H9 (cell line): ENCODE results near the gene SELENOK. TPM values are rescaled to one million over a fixed set of nuclear protein-coding genes. Genes with fewer than 3 reads are reported as not detected.

Experiments used
- DNase-seq: peaks from one replicate; pipeline ENCODE4 v3.0.0-alpha.2; 2017
- H2AFZ ChIP-seq: one replicate; pipeline ENCODE4 v1.6.1; 2013; ENCODE audit warnings: mild to moderate bottlenecking, low read length, control low read depth, moderate library complexity
- H2AK5ac ChIP-seq: 2 replicates; pipeline ENCODE4 v1.6.1; 2013; ENCODE audit warnings: low read length, control low read depth, mixed read lengths; ENCODE audit not compliant: insufficient read length
- H2BK120ac ChIP-seq: one replicate; pipeline ENCODE4 v1.6.1; 2013; ENCODE audit warnings: low read depth, mild to moderate bottlenecking, low read length, control low read depth, inconsistent platforms; ENCODE audit not compliant: poor library complexity, severe bottlenecking
- H2BK12ac ChIP-seq: 2 replicates; pipeline ENCODE4 v1.6.1; 2013; ENCODE audit warnings: low read length, control low read depth, mixed read lengths, low read depth; ENCODE audit not compliant: insufficient read length
- H2BK15ac ChIP-seq: 2 replicates; pipeline ENCODE4 v1.6.1; 2013; ENCODE audit warnings: low read depth, low read length, control low read depth
- H2BK20ac ChIP-seq: one replicate; pipeline ENCODE4 v1.6.1; 2013; ENCODE audit warnings: low read depth, mild to moderate bottlenecking, low read length, control low read depth, inconsistent platforms; ENCODE audit not compliant: poor library complexity, severe bottlenecking
- H2BK5ac ChIP-seq: 2 replicates; pipeline ENCODE4 v1.6.1; 2013; ENCODE audit warnings: low read length, control low read depth, mixed read lengths; ENCODE audit not compliant: insufficient read length
- H3K14ac ChIP-seq: 2 replicates; pipeline ENCODE4 v1.6.1; 2013; ENCODE audit warnings: low read length, control low read depth; ENCODE audit not compliant: insufficient read depth
- H3K18ac ChIP-seq: 2 replicates; pipeline ENCODE4 v1.6.1; 2013; ENCODE audit warnings: low read depth, mild to moderate bottlenecking, mixed read lengths, low read length, control low read depth; ENCODE audit not compliant: insufficient read length
- H3K23ac ChIP-seq: 2 replicates; pipeline ENCODE4 v1.6.1; 2013; ENCODE audit warnings: low read length, control low read depth, mixed read lengths, low read depth; ENCODE audit not compliant: insufficient read length
- H3K23me2 ChIP-seq: 2 replicates; pipeline ENCODE4 v1.6.1; 2013; ENCODE audit warnings: low read depth, mild to moderate bottlenecking, mixed read lengths, low read length, control low read depth; ENCODE audit not compliant: insufficient read length, poor library complexity, severe bottlenecking
- H3K27ac ChIP-seq: 2 replicates; pipeline ENCODE4 v1.5.1; 2013; ENCODE audit warnings: low read length, control low read depth, mixed read lengths, low read depth; ENCODE audit not compliant: insufficient read length
- H3K27me3 ChIP-seq: 2 replicates; pipeline ENCODE4 v1.6.1; 2013; ENCODE audit warnings: low read length, control low read depth, inconsistent platforms; ENCODE audit not compliant: insufficient read depth
- H3K4ac ChIP-seq: 2 replicates; pipeline ENCODE4 v1.6.1; 2013; ENCODE audit warnings: low read depth, mild to moderate bottlenecking, control low read depth, inconsistent platforms, low read length, moderate library complexity
- H3K4me1 ChIP-seq: 2 replicates; pipeline ENCODE4 v1.6.1; 2013; ENCODE audit warnings: low read length, control low read depth, inconsistent platforms; ENCODE audit not compliant: insufficient read depth
- H3K4me2 ChIP-seq: 2 replicates; pipeline ENCODE4 v1.6.1; 2013; ENCODE audit warnings: low read length, control low read depth, mixed read lengths; ENCODE audit not compliant: insufficient read length, insufficient read depth
- H3K56ac ChIP-seq: 2 replicates; pipeline ENCODE4 v1.6.1; 2013; ENCODE audit warnings: low read depth, mild to moderate bottlenecking, mixed read lengths, low read length, control low read depth; ENCODE audit not compliant: insufficient read length
- H3K79me1 ChIP-seq: 2 replicates; pipeline ENCODE4 v1.6.1; 2013; ENCODE audit warnings: low read depth, mild to moderate bottlenecking, moderate library complexity, low read length, control low read depth, inconsistent platforms; ENCODE audit not compliant: insufficient read depth, poor library complexity, severe bottlenecking
- H3K79me2 ChIP-seq: 2 replicates; pipeline ENCODE4 v1.6.1; 2013; ENCODE audit warnings: low read length, control low read depth, inconsistent platforms; ENCODE audit not compliant: insufficient read depth
- H3K9ac ChIP-seq: 2 replicates; pipeline ENCODE4 v1.6.1; 2013; ENCODE audit warnings: low read length, control low read depth, mixed read lengths; ENCODE audit not compliant: insufficient read length; ENCODE audit errors: extremely low read depth
- H3K9me3 ChIP-seq: one replicate; pipeline ENCODE4 v1.6.1; 2013; ENCODE audit warnings: low read depth, low read length, inconsistent platforms; ENCODE audit not compliant: control insufficient read depth
- H3T11ph ChIP-seq: one replicate; pipeline ENCODE4 v1.6.1; 2013; ENCODE audit warnings: mild to moderate bottlenecking, low read length, control low read depth, inconsistent platforms
- H4K20me1 ChIP-seq: one replicate; pipeline ENCODE4 v1.6.1; 2013; ENCODE audit not compliant: control insufficient read depth, insufficient read length, insufficient read depth
- H4K5ac ChIP-seq: 2 replicates; pipeline ENCODE4 v1.6.1; 2013; ENCODE audit warnings: low read depth, mild to moderate bottlenecking, mixed read lengths, low read length, control low read depth; ENCODE audit not compliant: insufficient read length
- H4K8ac ChIP-seq: replicated peaks from 2 replicates; pipeline ENCODE4 v1.6.1; 2013; ENCODE audit warnings: low read length, control low read depth, mixed read lengths, low read depth; ENCODE audit not compliant: insufficient read length
- H4K91ac ChIP-seq: 2 replicates; pipeline ENCODE4 v1.6.1; 2013; ENCODE audit warnings: low read depth, mild to moderate bottlenecking, moderate library complexity, mixed read lengths, low read length, control low read depth; ENCODE audit not compliant: insufficient read length
- H3K27ac Mint-ChIP-seq, 3 experiments: 2 replicates in 2 of 3; 3 replicates in 1 of 3; pipeline ENCODE4 v1.8.0; 2020 to 2021; ENCODE audit warnings: mixed read lengths in 3 of 3, mild to moderate bottlenecking in 1 of 3, moderate library complexity in 1 of 3
- H3K27me3 Mint-ChIP-seq: 2 replicates; pipeline ENCODE4 v1.8.0; 2021; ENCODE audit warnings: low read depth, mild to moderate bottlenecking, moderate library complexity, mixed read lengths
- H3K36me3 Mint-ChIP-seq, 3 experiments: 2 replicates in 2 of 3; 3 replicates in 1 of 3; pipeline ENCODE4 v1.8.0; 2020 to 2021; ENCODE audit warnings: low read depth in 3 of 3, mixed read lengths in 3 of 3; ENCODE audit not compliant: insufficient read depth in 1 of 3
- H3K4me1 Mint-ChIP-seq, 2 experiments: 2 replicates each; pipeline ENCODE4 v1.8.0; 2020; ENCODE audit warnings: mixed read lengths in 2 of 2
- H3K4me3 Mint-ChIP-seq, 2 experiments: 2 replicates in 1 of 2; 3 replicates in 1 of 2; pipeline ENCODE4 v1.8.0; 2020 to 2021; ENCODE audit warnings: mild to moderate bottlenecking in 2 of 2, mixed read lengths in 2 of 2, moderate library complexity in 1 of 2
- H3K9me3 Mint-ChIP-seq, 2 experiments: 2 replicates in 1 of 2; 3 replicates in 1 of 2; pipeline ENCODE4 v1.8.0; 2020; ENCODE audit warnings: mild to moderate bottlenecking in 2 of 2, mixed read lengths in 2 of 2, moderate library complexity in 1 of 2
- WGBS: extraction: QIAGEN DNeasy Blood & Tissue Kit; methylation state at CpG from one replicate; pipeline ENCODE4 v1.1.7; 2013; ENCODE audit warnings: missing lambda C conversion rate, low lambda C conversion rate, mixed read lengths; ENCODE audit not compliant: insufficient read length; ENCODE audit errors: extremely low coverage; 5-methylcytosine and 5-hydroxymethylcytosine counted together
- total RNA-seq: library from RNA; stranded (reverse); gene quantifications from 2 replicates; pipeline ENCODE4 v1.2.1, GENCODE V29; 2021
- TF ChIP-seq, protein P1 (sequence below): fragments of 200-600 bp; sonication (generic); conservative IDR thresholded peaks from 3 replicates; pipeline ENCODE4 v1.8.0; 2021; ENCODE audit warnings: antibody characterized with exemption, mild to moderate bottlenecking

SELENOK gene
- total RNA-seq, 1 experiment from 2014 or later: 34.6 TPM

DNA sequence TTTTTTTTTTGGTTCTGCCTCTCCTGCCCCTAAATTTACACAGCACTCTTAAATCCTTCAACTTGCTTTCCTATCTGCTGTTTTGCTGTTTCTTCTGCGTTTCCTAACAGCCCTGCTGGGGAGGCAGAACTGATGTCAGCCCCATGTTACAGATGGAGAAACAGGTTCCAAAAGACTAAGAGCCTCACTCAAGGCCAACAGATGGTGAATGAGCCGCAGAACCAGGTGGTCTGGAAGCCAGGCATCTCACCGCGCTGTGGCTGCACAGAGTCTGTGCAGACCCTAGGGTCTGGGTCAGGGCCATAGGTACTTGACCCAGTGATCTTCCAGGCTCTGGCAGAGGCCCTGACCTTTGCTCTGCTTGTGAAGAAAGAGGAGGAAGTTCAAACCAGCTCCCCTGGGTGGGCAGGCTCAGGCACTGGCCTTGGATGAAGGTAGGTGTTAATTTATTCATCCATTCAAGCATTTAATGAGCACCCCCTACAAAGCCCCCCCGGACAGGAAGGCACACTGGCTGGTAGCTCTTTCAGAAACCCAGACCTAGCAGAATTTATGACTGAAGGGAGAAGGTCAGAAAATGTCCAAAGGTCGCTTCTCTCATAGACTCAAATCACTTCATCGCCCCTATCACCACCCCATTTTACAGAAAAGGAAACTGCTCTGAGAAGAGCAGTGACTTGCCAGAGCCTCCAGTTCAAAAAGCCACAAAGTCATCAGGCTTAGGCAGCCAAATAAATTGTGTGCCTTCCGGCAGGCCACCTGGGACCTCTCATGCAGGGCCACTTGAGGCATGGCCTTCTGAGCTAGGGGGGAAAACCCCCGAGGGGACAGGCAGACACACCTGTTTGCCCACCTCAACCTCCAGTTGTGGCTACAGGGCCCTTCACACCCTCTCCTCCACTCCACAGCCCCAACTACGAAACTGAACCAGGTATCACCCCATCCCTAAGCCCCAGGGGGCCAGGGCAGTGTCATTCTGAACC is 48.2 kb downstream of the SELENOK start:
- TF ChIP-seq, protein P1, sequence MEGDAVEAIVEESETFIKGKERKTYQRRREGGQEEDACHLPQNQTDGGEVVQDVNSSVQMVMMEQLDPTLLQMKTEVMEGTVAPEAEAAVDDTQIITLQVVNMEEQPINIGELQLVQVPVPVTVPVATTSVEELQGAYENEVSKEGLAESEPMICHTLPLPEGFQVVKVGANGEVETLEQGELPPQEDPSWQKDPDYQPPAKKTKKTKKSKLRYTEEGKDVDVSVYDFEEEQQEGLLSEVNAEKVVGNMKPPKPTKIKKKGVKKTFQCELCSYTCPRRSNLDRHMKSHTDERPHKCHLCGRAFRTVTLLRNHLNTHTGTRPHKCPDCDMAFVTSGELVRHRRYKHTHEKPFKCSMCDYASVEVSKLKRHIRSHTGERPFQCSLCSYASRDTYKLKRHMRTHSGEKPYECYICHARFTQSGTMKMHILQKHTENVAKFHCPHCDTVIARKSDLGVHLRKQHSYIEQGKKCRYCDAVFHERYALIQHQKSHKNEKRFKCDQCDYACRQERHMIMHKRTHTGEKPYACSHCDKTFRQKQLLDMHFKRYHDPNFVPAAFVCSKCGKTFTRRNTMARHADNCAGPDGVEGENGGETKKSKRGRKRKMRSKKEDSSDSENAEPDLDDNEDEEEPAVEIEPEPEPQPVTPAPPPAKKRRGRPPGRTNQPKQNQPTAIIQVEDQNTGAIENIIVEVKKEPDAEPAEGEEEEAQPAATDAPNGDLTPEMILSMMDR: no peak
- Mint-ChIP-seq H3K9me3 (no peaks in the 10 kb centered on the region; a peak in 1 of 5 replicates), H3K36me3 (peaks cover 1 to 10% (median 9%) of the 10 kb centered on the region in 3 experiments; a peak in 4 of 7 replicates), H3K4me1 (peaks cover 39 to 41% of the 10 kb centered on the region in 2 experiments), H3K27ac (peak overlapping the region in 2 of 3 experiments; percentile 5 to 29; a peak in 2 of 7 replicates), H3K27me3 (peaks cover 26% of the 10 kb centered on the region), H3K4me3 (peak overlapping the region; percentile 15 to 65; a peak in 3 of 5 replicates)
- no CpG with 5 or more reads among the region's 10 CpGs for WGBS
- no peak overlapping the region for H3K23ac ChIP-seq
- H3T11ph ChIP-seq: no peak overlapping the region
- H3K79me2 ChIP-seq: no peaks in the 10 kb centered on the region
- no peak overlapping the region for H3K4ac ChIP-seq
- no peak overlapping the region for H4K5ac ChIP-seq
- no peaks in the 10 kb centered on the region for H4K20me1 ChIP-seq
- peaks cover 7% of the 10 kb centered on the region; the same call in 1 of the 2 replicates for H3K4me1 ChIP-seq
- no peak overlapping the region for H2AK5ac ChIP-seq
- H2BK20ac ChIP-seq: no peak overlapping the region
- no peak overlapping the region for H4K8ac ChIP-seq
- H3K18ac ChIP-seq: no peak overlapping the region
- H3K23me2 ChIP-seq: peaks cover 4% of the 10 kb centered on the region
- H2BK120ac ChIP-seq: no peak overlapping the region
- no peak overlapping the region for H3K56ac ChIP-seq
- no peak overlapping the region for H3K9ac ChIP-seq
- H3K27me3 ChIP-seq: peaks cover 9% of the 10 kb centered on the region; the same call in 1 of the 2 replicates
- no peak overlapping the region for H4K91ac ChIP-seq
- H2AFZ ChIP-seq: no peak overlapping the region
- H2BK12ac ChIP-seq: no peak overlapping the region
- H3K4me2 ChIP-seq: no peak overlapping the region
- H3K79me1 ChIP-seq: no peaks in the 10 kb centered on the region
- H3K14ac ChIP-seq: peak overlapping the region; percentile 48; the same call in 1 of the 2 replicates
- no peak overlapping the region for H3K27ac ChIP-seq
- H3K9me3 ChIP-seq: no peaks in the 10 kb centered on the region
- DNase-seq: no peak
- H2BK15ac ChIP-seq: no peak overlapping the region; the same call in 1 of the 2 replicates
- H2BK5ac ChIP-seq: no peak overlapping the region
